HEK293T (cell line): ENCODE measurements around the gene FBP2.

Experiments
- ARNT ChIP-seq: fragments of 450-650 bp; IDR thresholded peaks from 2 replicates; pipeline ENCODE4 v1.6.1; 2017; ENCODE audit warnings: mild to moderate bottlenecking
- FOXA1 ChIP-seq: fragments of 450-650 bp; IDR thresholded peaks from 2 replicates; pipeline ENCODE4 v1.6.1; 2016; ENCODE audit warnings: mild to moderate bottlenecking
- NFRKB ChIP-seq: fragments of 450-650 bp; IDR thresholded peaks from 2 replicates; pipeline ENCODE4 v1.6.1; 2016; ENCODE audit warnings: mild to moderate bottlenecking, moderate library complexity
- SP1 ChIP-seq: fragments of 450-650 bp; IDR thresholded peaks from 2 replicates; pipeline ENCODE4 v1.6.1; 2017

- no peak for TF ChIP-seq SP1
- TF ChIP-seq NFRKB = no peak
- no peak for TF ChIP-seq ARNT
- no peak for TF ChIP-seq FOXA1
Measured at GRCh38 chr9:94611638-94612068, 18.0 kb upstream of the FBP2 start.
